ENCODE results near the gene HDAC6. TPM values are rescaled to one million over a fixed set of nuclear protein-coding genes. Genes with fewer than 3 reads are reported as not detected.

The HDAC6 gene
- total and polyA plus RNA-seq, 10 of the 15 experiments (the other 5 are each of a cell fraction or from before 2014, with no cell fraction given): 8.3 to 47.0 (median 34.1) TPM

- in situ Hi-C loops (cut with MboI) (no loop called here), intact Hi-C loops (cut with micrococcal nuclease; ENCODE audit: unreplicated experiment) (no loop called here)
- ChIA-PET RAD21 (ENCODE audit: unreplicated experiment) (no interaction called here), SMC1A (ENCODE audit: uncharacterized antibody, unreplicated experiment) (no interaction called here), POLR2A (no interaction called here), CTCF (interaction anchor here (1.4 kb wide), 1 partner anchor 37 kb away, joined by 4 read pairs; no protein-coding TSS in a partner anchor)
- no peaks in the 10 kb centered on the region for H3K4me1 ChIP-seq (ENCODE audit: control insufficient read depth, insufficient read depth, low read length)
- no peaks in the 10 kb centered on the region; the same call in 2 of the 3 replicates for H3K9me3 ChIP-seq (replicated peaks; ENCODE audit: control insufficient read depth, insufficient read depth, low read length)
- FAIRE-seq: no peak
- no peaks in the 10 kb centered on the region for H3K36me3 ChIP-seq (ENCODE audit: control insufficient read depth in 2 of 2, insufficient read depth in 2 of 2, low read length in 1 of 2)
- no peak within 1 kb of the TSS for H3K27ac ChIP-seq (ENCODE audit: control insufficient read depth, insufficient read depth)
- H3K79me2 ChIP-seq (ENCODE audit: control insufficient read depth, insufficient read depth, low read length): no peaks in the 10 kb centered on the region
- H3K4me2 ChIP-seq (ENCODE audit: control insufficient read depth, insufficient read depth): no peak within 1 kb of the TSS
- WGBS (ENCODE audit: insufficient coverage, insufficient replicate concordance, low lambda C conversion rate, missing lambda C conversion rate): 55% methylated on average over 16 of the region's 35 CpGs
- no peak for DNase-seq (ENCODE audit: low read depth, low spot score)
- H3K27me3 ChIP-seq (replicated peaks in 1 of 2; ENCODE audit: control insufficient read depth in 2 of 2, insufficient read depth in 2 of 2, low read length in 1 of 2): no peaks in the 10 kb centered on the region
- H3K4me3 ChIP-seq: no peak within 1 kb of the TSS
- no TSS peak for BruUV-seq (replicated peaks)
- no peaks in the 10 kb centered on the region for H4K20me1 ChIP-seq (ENCODE audit: control insufficient read depth, insufficient read depth)
- H2AFZ ChIP-seq (ENCODE audit: control insufficient read depth, low read depth, low read length): no peak within 1 kb of the TSS
- ATAC-seq: no peak
- H3K9ac ChIP-seq (ENCODE audit: control insufficient read depth, insufficient read depth, low read length): no peak within 1 kb of the TSS
- TF ChIP-seq IRF5 (IDR thresholded peaks at IDR 0.05; ENCODE audit: borderline replicate concordance): no peak
- TF ChIP-seq, protein P1, sequence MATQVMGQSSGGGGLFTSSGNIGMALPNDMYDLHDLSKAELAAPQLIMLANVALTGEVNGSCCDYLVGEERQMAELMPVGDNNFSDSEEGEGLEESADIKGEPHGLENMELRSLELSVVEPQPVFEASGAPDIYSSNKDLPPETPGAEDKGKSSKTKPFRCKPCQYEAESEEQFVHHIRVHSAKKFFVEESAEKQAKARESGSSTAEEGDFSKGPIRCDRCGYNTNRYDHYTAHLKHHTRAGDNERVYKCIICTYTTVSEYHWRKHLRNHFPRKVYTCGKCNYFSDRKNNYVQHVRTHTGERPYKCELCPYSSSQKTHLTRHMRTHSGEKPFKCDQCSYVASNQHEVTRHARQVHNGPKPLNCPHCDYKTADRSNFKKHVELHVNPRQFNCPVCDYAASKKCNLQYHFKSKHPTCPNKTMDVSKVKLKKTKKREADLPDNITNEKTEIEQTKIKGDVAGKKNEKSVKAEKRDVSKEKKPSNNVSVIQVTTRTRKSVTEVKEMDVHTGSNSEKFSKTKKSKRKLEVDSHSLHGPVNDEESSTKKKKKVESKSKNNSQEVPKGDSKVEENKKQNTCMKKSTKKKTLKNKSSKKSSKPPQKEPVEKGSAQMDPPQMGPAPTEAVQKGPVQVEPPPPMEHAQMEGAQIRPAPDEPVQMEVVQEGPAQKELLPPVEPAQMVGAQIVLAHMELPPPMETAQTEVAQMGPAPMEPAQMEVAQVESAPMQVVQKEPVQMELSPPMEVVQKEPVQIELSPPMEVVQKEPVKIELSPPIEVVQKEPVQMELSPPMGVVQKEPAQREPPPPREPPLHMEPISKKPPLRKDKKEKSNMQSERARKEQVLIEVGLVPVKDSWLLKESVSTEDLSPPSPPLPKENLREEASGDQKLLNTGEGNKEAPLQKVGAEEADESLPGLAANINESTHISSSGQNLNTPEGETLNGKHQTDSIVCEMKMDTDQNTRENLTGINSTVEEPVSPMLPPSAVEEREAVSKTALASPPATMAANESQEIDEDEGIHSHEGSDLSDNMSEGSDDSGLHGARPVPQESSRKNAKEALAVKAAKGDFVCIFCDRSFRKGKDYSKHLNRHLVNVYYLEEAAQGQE (IDR thresholded peaks at IDR 0.05; ENCODE audit: low read depth, low read length): no peak
- TF ChIP-seq, protein P2, sequence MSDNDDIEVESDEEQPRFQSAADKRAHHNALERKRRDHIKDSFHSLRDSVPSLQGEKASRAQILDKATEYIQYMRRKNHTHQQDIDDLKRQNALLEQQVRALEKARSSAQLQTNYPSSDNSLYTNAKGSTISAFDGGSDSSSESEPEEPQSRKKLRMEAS (IDR thresholded peaks at IDR 0.05; ENCODE audit: low read depth, low read length): no peak
- TF ChIP-seq E4F1 (IDR thresholded peaks at IDR 0.05; ENCODE audit: borderline replicate concordance, partially characterized antibody): no peak
- no peak for TF ChIP-seq ZBTB40 (IDR thresholded peaks at IDR 0.05; ENCODE audit: borderline replicate concordance)
- TF ChIP-seq EZH2 (IDR thresholded peaks at IDR 0.05; ENCODE audit: borderline replicate concordance, control insufficient read depth, low read depth, low read length): no peak
- TF ChIP-seq, protein P3, sequence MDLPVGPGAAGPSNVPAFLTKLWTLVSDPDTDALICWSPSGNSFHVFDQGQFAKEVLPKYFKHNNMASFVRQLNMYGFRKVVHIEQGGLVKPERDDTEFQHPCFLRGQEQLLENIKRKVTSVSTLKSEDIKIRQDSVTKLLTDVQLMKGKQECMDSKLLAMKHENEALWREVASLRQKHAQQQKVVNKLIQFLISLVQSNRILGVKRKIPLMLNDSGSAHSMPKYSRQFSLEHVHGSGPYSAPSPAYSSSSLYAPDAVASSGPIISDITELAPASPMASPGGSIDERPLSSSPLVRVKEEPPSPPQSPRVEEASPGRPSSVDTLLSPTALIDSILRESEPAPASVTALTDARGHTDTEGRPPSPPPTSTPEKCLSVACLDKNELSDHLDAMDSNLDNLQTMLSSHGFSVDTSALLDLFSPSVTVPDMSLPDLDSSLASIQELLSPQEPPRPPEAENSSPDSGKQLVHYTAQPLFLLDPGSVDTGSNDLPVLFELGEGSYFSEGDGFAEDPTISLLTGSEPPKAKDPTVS (IDR thresholded peaks at IDR 0.05; ENCODE audit: low read depth, low read length): no peak
- no peak for TF ChIP-seq DPF2 (IDR thresholded peaks at IDR 0.05)
Observed at GRCh38 chrX:48835524-48836329, 33.9 kb downstream of the HDAC6 start, which contains the start of gene PCSK1N. Gene PCSK1N, minus strand, starts transcription at chrX:48835610. Its CDS starts 78 bp downstream, at chrX:48835532.
